ENCODE results near the gene ITLN1.

DNA sequence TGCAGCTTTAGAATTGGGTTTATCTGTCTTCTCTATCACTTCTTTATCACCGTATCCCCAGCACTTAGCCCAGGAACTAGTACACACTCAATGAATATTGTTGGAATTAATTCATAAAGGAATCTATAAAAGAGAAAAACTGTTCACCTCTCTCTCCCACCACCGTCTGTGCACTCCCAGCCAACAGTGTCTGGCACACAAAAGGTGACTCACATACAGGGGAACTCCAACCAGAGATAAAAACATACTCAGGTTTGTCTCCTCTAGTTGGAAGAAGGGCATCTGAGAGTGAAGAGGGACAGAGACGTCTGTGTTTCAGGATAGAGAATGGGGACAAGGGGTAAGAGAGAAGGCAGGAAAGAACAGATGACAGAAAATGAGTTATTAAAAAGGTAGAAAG is 10.0 kb downstream of the ITLN1 start:
- TF ChIP-seq, protein P1, sequence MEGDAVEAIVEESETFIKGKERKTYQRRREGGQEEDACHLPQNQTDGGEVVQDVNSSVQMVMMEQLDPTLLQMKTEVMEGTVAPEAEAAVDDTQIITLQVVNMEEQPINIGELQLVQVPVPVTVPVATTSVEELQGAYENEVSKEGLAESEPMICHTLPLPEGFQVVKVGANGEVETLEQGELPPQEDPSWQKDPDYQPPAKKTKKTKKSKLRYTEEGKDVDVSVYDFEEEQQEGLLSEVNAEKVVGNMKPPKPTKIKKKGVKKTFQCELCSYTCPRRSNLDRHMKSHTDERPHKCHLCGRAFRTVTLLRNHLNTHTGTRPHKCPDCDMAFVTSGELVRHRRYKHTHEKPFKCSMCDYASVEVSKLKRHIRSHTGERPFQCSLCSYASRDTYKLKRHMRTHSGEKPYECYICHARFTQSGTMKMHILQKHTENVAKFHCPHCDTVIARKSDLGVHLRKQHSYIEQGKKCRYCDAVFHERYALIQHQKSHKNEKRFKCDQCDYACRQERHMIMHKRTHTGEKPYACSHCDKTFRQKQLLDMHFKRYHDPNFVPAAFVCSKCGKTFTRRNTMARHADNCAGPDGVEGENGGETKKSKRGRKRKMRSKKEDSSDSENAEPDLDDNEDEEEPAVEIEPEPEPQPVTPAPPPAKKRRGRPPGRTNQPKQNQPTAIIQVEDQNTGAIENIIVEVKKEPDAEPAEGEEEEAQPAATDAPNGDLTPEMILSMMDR (IDR thresholded peaks at IDR 0.05): no peak
- no peak for TF ChIP-seq EP300 (IDR thresholded peaks at IDR 0.05; ENCODE audit: low read depth)
- TF ChIP-seq POLR2A (IDR thresholded peaks at IDR 0.05): no peak
- no peak for TF ChIP-seq POLR2AphosphoS5 (IDR thresholded peaks at IDR 0.05)

All from transverse colon (tissue), 4 donors.